Nephron (organoid): Measurements from ENCODE around the gene TMPRSS11A.

Source experiments
- H3K27ac Mint-ChIP-seq, 3 experiments: 2 replicates each; pipeline ENCODE4 v1.8.0; 2020; ENCODE audit warnings: mixed read lengths in 3 of 3, mild to moderate bottlenecking in 2 of 3, moderate library complexity in 1 of 3
- H3K27me3 Mint-ChIP-seq: 2 replicates; pipeline ENCODE4 v1.8.0; 2021; ENCODE audit warnings: low read depth, mild to moderate bottlenecking, moderate library complexity, mixed read lengths
- H3K36me3 Mint-ChIP-seq: 2 replicates; pipeline ENCODE4 v1.8.0; 2020; ENCODE audit warnings: low read depth, mixed read lengths
- H3K4me1 Mint-ChIP-seq: 2 replicates; pipeline ENCODE4 v1.8.0; 2020; ENCODE audit warnings: mixed read lengths
- H3K4me3 Mint-ChIP-seq, 3 experiments: 2 replicates each; pipeline ENCODE4 v1.8.0; 2020; ENCODE audit warnings: mild to moderate bottlenecking in 3 of 3, mixed read lengths in 3 of 3, moderate library complexity in 2 of 3
- H3K9me3 Mint-ChIP-seq: 2 replicates; pipeline ENCODE4 v1.8.0; 2020; ENCODE audit warnings: mixed read lengths
- TF ChIP-seq, protein P1 (sequence below), 3 experiments: fragments of 200-600 bp; sonication (generic); IDR thresholded peaks; one replicate each; pipeline ENCODE4 v1.5.0; 2021; ENCODE audit warnings: antibody characterized with exemption in 3 of 3; ENCODE audit not compliant: unreplicated experiment in 3 of 3

Gene TMPRSS11A, protein sequence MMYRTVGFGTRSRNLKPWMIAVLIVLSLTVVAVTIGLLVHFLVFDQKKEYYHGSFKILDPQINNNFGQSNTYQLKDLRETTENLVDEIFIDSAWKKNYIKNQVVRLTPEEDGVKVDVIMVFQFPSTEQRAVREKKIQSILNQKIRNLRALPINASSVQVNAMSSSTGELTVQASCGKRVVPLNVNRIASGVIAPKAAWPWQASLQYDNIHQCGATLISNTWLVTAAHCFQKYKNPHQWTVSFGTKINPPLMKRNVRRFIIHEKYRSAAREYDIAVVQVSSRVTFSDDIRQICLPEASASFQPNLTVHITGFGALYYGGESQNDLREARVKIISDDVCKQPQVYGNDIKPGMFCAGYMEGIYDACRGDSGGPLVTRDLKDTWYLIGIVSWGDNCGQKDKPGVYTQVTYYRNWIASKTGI

DNA sequence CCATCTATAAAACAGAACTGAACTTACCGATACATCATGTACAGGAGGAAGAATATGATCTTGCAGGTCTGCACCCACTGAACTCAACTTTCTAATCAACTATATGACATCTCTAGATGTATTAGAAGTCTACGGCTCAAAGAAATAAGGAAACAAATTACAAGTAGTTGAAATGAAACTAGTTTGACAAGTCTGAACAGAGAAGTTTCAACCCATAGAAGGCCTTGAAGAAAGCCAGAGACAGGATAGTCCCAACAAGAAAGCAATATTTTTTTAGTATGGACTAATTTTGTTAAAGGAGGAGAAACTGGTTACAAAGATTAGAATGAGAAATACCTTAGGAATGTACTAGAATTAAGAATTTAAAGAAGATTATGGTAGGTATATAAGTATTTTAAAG is at the start of gene TMPRSS11A:
Gene TMPRSS11A, minus strand, starts transcription at position 138 of the 400 bp plus-strand sequence. Its CDS starts 100 bp downstream, at position 38.
- Mint-ChIP-seq H3K27ac (no peak within 1 kb of the TSS), H3K27me3 (no peaks in the 10 kb centered on the region), H3K36me3 (no peaks in the 10 kb centered on the region), H3K4me3 (no peak within 1 kb of the TSS), H3K4me1 (no peaks in the 10 kb centered on the region), H3K9me3 (peaks cover 5% of the 10 kb centered on the region)
- TF ChIP-seq, protein P1, sequence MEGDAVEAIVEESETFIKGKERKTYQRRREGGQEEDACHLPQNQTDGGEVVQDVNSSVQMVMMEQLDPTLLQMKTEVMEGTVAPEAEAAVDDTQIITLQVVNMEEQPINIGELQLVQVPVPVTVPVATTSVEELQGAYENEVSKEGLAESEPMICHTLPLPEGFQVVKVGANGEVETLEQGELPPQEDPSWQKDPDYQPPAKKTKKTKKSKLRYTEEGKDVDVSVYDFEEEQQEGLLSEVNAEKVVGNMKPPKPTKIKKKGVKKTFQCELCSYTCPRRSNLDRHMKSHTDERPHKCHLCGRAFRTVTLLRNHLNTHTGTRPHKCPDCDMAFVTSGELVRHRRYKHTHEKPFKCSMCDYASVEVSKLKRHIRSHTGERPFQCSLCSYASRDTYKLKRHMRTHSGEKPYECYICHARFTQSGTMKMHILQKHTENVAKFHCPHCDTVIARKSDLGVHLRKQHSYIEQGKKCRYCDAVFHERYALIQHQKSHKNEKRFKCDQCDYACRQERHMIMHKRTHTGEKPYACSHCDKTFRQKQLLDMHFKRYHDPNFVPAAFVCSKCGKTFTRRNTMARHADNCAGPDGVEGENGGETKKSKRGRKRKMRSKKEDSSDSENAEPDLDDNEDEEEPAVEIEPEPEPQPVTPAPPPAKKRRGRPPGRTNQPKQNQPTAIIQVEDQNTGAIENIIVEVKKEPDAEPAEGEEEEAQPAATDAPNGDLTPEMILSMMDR (IDR thresholded peaks at IDR 0.05; ENCODE audit: unreplicated experiment in 3 of 3), result no peak

DNA sequence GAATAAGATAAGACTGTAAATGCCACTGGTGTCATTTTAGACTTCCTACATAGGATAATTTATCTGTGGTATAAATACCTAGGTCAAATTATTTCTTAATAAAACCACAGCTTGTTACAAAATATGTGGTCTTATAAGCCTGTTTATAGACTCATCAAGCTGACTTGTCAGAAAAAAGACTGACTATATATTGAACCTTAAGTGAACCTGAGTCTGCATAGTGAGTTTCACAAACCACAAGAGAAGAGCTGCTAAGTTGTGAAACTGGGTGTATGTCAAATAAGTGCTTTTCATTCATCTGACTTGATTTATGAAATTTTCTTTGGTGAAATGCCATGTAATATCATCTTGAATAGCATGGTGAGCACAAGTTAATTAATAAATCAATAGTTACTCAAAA is 48.4 kb upstream of the TMPRSS11A start:
- Mint-ChIP-seq H3K27ac (no peak overlapping the region), H3K36me3 (no peaks in the 10 kb centered on the region), H3K4me3 (no peak overlapping the region), H3K4me1 (no peaks in the 10 kb centered on the region), H3K27me3 (no peaks in the 10 kb centered on the region), H3K9me3 (no peaks in the 10 kb centered on the region)
- TF ChIP-seq, protein P1 (IDR thresholded peaks at IDR 0.05; ENCODE audit: unreplicated experiment in 3 of 3), result no peak

DNA sequence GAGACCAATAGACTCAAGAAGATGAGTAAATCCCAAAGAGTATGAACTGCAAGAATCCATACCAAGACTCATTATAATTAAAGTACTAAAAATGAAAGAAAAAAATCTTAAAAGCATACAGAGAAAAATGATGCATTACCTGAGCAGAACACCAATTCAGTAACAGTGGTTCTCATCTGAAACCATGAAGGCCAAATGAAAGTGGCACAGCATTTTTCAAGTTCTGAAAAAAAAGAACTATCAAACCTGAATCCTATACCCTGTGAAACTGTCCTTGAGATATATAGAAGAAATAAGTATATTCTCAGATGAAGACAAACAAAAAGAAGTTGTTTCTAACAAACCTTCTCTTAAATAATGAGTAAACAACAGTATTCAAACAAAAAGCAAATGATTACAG is 39.6 kb upstream of the TMPRSS11A start:
- Mint-ChIP-seq H3K27ac (no peak overlapping the region), H3K36me3 (no peaks in the 10 kb centered on the region), H3K9me3 (peaks cover 2% of the 10 kb centered on the region), H3K4me1 (no peaks in the 10 kb centered on the region), H3K27me3 (no peaks in the 10 kb centered on the region), H3K4me3 (no peak overlapping the region)
- TF ChIP-seq, protein P1 (IDR thresholded peaks at IDR 0.05; ENCODE audit: unreplicated experiment in 3 of 3), result no peak

DNA sequence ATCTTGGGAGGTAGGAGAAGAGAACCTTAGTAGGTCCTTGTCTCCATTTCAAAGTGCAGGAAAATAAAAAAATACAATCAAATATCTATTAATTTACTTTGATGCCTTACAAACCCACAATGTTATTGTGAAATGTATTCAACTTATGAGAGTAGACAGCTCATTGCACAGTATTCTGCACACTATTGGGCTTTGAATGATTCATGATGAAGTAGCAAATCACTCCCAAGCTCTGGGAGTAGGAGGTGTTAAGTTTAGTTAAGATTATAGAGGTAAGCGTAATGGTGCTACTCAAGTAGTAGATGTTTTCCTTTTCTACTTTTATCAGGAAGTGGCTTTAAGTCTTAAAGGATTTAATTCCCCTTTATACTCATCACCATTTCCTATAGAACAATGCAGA is 32.8 kb upstream of the TMPRSS11A start:
- no peaks in the 10 kb centered on the region for H3K9me3 Mint-ChIP-seq
- no peaks in the 10 kb centered on the region for H3K27me3 Mint-ChIP-seq
- no peak overlapping the region for H3K4me3 Mint-ChIP-seq
- no peak overlapping the region for H3K27ac Mint-ChIP-seq
- no peaks in the 10 kb centered on the region for H3K4me1 Mint-ChIP-seq
- TF ChIP-seq, protein P1 (IDR thresholded peaks at IDR 0.05; ENCODE audit: unreplicated experiment in 3 of 3), result no peak
- H3K36me3 Mint-ChIP-seq, result no peaks in the 10 kb centered on the region

DNA sequence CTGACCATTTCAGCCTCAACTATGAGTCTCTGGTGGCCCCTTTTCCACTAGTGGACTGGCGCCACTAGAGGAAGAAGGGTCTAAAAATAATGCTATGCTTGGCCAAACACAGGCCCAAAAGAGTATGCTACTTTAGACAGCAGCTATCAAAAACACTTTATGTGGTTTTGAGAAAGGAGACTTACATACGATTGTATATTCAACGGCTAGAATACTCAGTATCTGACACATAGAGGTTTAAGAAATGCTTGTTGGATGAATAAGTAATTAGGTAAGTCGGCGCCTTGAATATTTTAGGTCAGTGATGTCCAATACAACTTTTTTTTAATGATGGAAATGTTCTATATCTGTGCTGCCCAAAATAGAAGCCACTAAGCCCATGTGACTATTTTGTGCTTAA is 25.7 kb upstream of the TMPRSS11A start:
- no peaks in the 10 kb centered on the region for H3K36me3 Mint-ChIP-seq
- H3K27ac Mint-ChIP-seq, result no peak overlapping the region
- H3K27me3 Mint-ChIP-seq, result no peaks in the 10 kb centered on the region
- H3K4me3 Mint-ChIP-seq, result no peak overlapping the region
- TF ChIP-seq, protein P1 (IDR thresholded peaks at IDR 0.05; ENCODE audit: unreplicated experiment in 3 of 3), result no peak
- no peaks in the 10 kb centered on the region for H3K9me3 Mint-ChIP-seq
- no peaks in the 10 kb centered on the region for H3K4me1 Mint-ChIP-seq

DNA sequence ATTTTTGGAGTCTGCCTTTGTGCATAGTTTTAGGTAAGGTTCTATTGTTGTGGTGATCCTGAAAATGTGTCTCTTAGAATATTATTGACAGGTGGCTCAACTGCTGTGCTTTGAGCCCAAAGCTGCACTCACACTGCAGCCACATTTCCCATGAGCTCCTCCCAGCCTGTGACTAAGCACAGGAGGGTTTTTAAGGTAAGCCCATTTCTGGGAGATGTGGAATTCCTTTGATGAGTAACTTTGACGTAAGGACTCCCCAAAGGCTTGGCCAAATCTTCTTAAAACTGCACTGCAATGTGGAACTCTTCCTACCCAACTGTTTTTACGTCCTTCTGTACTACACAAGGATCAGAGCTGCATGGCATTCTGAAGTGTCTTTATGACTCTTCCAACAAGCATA is 20.0 kb upstream of the TMPRSS11A start:
- Mint-ChIP-seq H3K4me3 (no peak overlapping the region), H3K4me1 (no peaks in the 10 kb centered on the region), H3K9me3 (peaks cover 15% of the 10 kb centered on the region), H3K36me3 (no peaks in the 10 kb centered on the region), H3K27ac (no peak overlapping the region), H3K27me3 (peaks cover 4% of the 10 kb centered on the region)
- TF ChIP-seq, protein P1 (IDR thresholded peaks at IDR 0.05; ENCODE audit: unreplicated experiment in 3 of 3), result no peak
